Body of pancreas (tissue), 4 donors: Measurements from ENCODE around the gene TAAR2. TPM values are rescaled to one million over a fixed set of nuclear protein-coding genes. Genes with fewer than 3 reads are reported as not detected.

Source experiments
- ATAC-seq: fragments of 150-250 bp; one replicate; pipeline ENCODE4 v1.9.1; 2016
- DNase-seq, 4 donors: peaks; one replicate each; pipeline ENCODE4 v3.0.0-alpha.2; 2019
- H3K27ac ChIP-seq, 4 donors: fragments of 200-600 bp; sonication (generic); 1 replicate in 3 of 4; 2 replicates in 1 of 4; pipeline versions ENCODE4 v1.5.1 to v1.6.1; 2016 to 2019; ENCODE audit warnings: mild to moderate bottlenecking in 1 of 4, mixed read lengths in 1 of 4, moderate library complexity in 1 of 4
- H3K27me3 ChIP-seq, 2 donors: fragments of 200-600 bp; sonication (generic); one replicate each; pipeline ENCODE4 v1.6.0; 2016; ENCODE audit warnings: mild to moderate bottlenecking in 1 of 2
- H3K36me3 ChIP-seq, 2 donors: fragments of 200-600 bp; sonication (generic); replicated peaks in 1 of 2; 2 replicates each; pipeline ENCODE4 v1.5.1; 2016; ENCODE audit warnings: low read depth in 2 of 2; ENCODE audit not compliant: insufficient read depth in 1 of 2
- H3K4me1 ChIP-seq: fragments of 200-600 bp; sonication (generic); one replicate; pipeline ENCODE4 v1.6.0; 2016
- H3K4me3 ChIP-seq, 2 donors: fragments of 200-600 bp; sonication (generic); 1 replicate in 1 of 2; 2 replicates in 1 of 2; pipeline ENCODE4 v1.5.1; 2016 to 2019
- H3K9me3 ChIP-seq, 3 donors: fragments of 200-600 bp; sonication (generic); 1 replicate in 2 of 3; 2 replicates in 1 of 3; pipeline ENCODE4 v1.5.1; 2016
- POLR2A ChIP-seq, 3 donors: fragments of 450-650 bp; IDR thresholded peaks; one replicate each; pipeline ENCODE4 v1.6.1; 2016; ENCODE audit warnings: antibody characterized with exemption in 3 of 3, mild to moderate bottlenecking in 2 of 3
- WGBS, 2 donors: methylation state at CpG; one replicate each; pipeline ENCODE4 v1.1.5; 2017; 5-methylcytosine and 5-hydroxymethylcytosine counted together
- intact Hi-C: fragments of 100-400 bp; cut with DNase I; formaldehyde crosslinking; loops from one replicate; pipeline ENCODE4 v1.15.1; 2023
- total RNA-seq, 2 donors: library from RNA; depleted of rRNA; stranded (reverse); fragments of >200 nt; gene quantifications; one replicate each; pipeline ENCODE4 v1.1.0, GENCODE V29; 2016
- TF ChIP-seq, protein P1 (sequence below), 7 experiments: fragments of 450-650 bp in 4 of 7; fragments of 200-600 bp in 3 of 7; sonication (generic) in 3 of 7; IDR thresholded peaks; one replicate each; pipeline ENCODE4 v1.5.1; 2016 to 2019; ENCODE audit warnings: antibody characterized with exemption in 7 of 7

Gene TAAR2
- total RNA-seq, 2 donors from 2014 or later = not detected

DNA sequence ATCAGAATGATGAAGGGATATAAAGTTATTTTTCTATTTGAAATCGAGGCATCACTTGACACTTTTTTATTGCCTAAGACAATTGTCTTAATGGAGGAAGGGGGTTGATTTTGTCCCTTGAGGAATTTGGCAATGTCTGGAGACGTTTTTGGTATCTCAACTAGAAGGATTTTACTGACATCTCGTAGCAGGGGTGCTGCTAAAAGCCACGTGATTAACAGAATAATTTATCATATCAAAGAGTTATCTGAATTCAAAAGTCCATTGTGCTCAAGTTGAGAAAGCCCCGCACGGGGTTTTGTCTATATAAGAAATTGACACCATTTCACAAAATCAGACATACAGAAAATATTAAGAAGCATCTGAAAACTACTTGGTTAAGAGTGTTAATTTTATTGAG is 55.5 kb downstream of the TAAR2 start:
- no peaks in the 10 kb centered on the region for H3K36me3 ChIP-seq
- H3K4me1 ChIP-seq = no peaks in the 10 kb centered on the region
- DNase-seq = no peak
- H3K4me3 ChIP-seq = no peak overlapping the region
- 58 to 63% methylated on average over 6 of the region's 6 CpGs for whole genome bisulfite sequencing, 2 donors
- H3K27ac ChIP-seq = no peak overlapping the region
- TF ChIP-seq POLR2A (IDR thresholded peaks at IDR 0.05) = no peak
- TF ChIP-seq, protein P1, sequence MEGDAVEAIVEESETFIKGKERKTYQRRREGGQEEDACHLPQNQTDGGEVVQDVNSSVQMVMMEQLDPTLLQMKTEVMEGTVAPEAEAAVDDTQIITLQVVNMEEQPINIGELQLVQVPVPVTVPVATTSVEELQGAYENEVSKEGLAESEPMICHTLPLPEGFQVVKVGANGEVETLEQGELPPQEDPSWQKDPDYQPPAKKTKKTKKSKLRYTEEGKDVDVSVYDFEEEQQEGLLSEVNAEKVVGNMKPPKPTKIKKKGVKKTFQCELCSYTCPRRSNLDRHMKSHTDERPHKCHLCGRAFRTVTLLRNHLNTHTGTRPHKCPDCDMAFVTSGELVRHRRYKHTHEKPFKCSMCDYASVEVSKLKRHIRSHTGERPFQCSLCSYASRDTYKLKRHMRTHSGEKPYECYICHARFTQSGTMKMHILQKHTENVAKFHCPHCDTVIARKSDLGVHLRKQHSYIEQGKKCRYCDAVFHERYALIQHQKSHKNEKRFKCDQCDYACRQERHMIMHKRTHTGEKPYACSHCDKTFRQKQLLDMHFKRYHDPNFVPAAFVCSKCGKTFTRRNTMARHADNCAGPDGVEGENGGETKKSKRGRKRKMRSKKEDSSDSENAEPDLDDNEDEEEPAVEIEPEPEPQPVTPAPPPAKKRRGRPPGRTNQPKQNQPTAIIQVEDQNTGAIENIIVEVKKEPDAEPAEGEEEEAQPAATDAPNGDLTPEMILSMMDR (IDR thresholded peaks at IDR 0.05) = no peak
- H3K27me3 ChIP-seq = no peaks in the 10 kb centered on the region
- no peaks in the 10 kb centered on the region for H3K9me3 ChIP-seq
- no peak for ATAC-seq
- intact Hi-C loops = no loop called here

DNA sequence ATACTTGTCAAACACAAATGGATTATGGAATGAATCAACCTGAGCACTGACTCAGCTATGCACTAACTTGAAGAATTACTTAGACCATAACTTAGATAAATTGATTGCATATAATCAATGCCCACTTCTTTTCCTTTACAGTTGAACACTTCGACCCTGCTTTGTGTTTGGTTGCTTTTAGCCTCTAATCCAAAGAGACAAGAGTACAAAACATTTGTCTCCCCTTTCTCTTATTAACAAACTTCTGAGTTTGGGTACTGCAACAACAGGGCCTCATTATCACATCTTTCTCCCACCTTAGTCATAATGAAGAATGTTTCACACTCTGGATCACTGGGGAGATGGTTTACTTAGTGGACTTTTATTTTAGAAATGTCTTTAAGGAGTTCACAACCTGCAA is 56.5 kb downstream of the TAAR2 start:
- TF ChIP-seq POLR2A (IDR thresholded peaks at IDR 0.05) = no peak
- TF ChIP-seq, protein P1 (IDR thresholded peaks at IDR 0.05) = no peak
- Histone ChIP-seq H3K4me1 (no peaks in the 10 kb centered on the region), H3K4me3 (no peak overlapping the region), H3K27me3 (no peaks in the 10 kb centered on the region), H3K36me3 (no peaks in the 10 kb centered on the region), H3K9me3 (no peaks in the 10 kb centered on the region), H3K27ac (no peak overlapping the region)
- ATAC-seq = no peak
- intact Hi-C loops = no loop called here
- DNase-seq = no peak
- 69 to 74% methylated on average over 1 of the region's 1 CpG for WGBS, 2 donors

Other genes with a start within 250 kb of the TAAR2 start
- 1 to 10 TPM in 1 of 2 donors, under 1 TPM in 1; 0.66 to 3.9 TPM for gene MOXD1, start 222.8 kb downstream of the TAAR2 start, total RNA-seq
- gene STX7, start 111.2 kb downstream of the TAAR2 start, total RNA-seq = 10 to 100 TPM; 13.5 to 24.6 TPM
- not detected for gene TAAR9, start 86.0 kb downstream of the TAAR2 start, total RNA-seq
- gene TAAR8, start 71.6 kb downstream of the TAAR2 start, total RNA-seq = not detected
- not detected for gene TAAR6, start 54.0 kb downstream of the TAAR2 start, total RNA-seq
- not detected for gene TAAR5, start 34.5 kb downstream of the TAAR2 start, total RNA-seq
- gene TAAR1, start 34.9 kb upstream of the TAAR2 start, total RNA-seq = not detected
- 1 to 10 TPM in 1 of 2 donors, not detected in 1; 1.3 TPM for gene VNN1, start 89.8 kb upstream of the TAAR2 start, total RNA-seq
- 1 to 10 TPM in 1 of 2 donors, not detected in 1; 1.6 TPM for gene VNN2, start 133.6 kb upstream of the TAAR2 start, total RNA-seq
- gene SLC18B1, start 174.4 kb upstream of the TAAR2 start, total RNA-seq = 1 to 10 TPM; 7.3 to 9.9 TPM
- gene RPS12, start 190.3 kb upstream of the TAAR2 start, total RNA-seq = 100 to 1,000 TPM; 660 to 698 TPM